ENCODE measurements around the gene GPR45. TPM values are rescaled to one million over a fixed set of nuclear protein-coding genes. Genes with fewer than 3 reads are reported as not detected.

The GPR45 gene
- total and polyA plus RNA-seq, 2 experiments from 2014 or later: 0.21 to 0.26 TPM

DNA sequence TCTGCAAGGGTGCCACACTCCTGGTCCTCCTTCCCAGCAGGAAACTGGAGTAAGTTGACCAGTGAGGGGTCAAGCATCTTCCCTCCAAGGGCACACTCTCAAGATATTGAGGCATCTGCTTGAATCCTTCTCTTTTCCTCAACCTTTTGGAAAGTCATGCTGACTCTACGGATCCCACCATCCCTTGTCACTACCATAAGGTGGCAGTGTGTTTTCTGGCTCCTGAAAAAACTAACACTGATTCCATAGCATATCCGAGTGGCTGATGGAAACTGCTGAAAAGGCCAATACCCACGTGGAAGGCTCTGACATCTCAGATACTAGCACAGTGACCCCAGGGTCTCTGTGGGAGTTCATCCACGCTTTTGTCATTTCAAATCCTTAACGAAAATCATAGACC lies 37.1 kb downstream of the GPR45 start:
- 0 out of 2 replicates have a peak overlapping the region, but pooled peaks have one; percentile 44 for H3K27ac Mint-ChIP-seq
- no peak overlapping the region for H3K4me3 Mint-ChIP-seq

DNA sequence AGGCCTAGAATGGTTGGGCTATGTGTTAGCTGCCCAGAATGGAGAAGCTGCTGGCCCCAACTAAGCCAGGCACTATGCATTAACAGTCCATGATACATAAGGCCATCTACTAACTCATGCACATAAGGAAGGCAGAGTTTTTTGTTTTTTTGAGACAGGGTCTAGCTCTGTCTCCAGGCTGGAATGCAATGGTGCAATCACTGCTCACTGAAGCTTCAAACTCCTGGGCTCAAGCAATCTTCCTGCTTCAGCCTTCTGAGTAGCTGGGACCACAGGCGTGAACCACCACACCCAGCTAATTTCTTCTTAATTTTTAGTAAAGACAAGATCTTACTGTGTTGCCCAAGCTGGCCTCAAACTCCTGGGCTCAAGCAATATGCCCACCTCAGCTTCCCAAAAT lies 37.6 kb downstream of the GPR45 start:
- Mint-ChIP-seq H3K9me3 (no peaks in the 10 kb centered on the region), H3K4me3 (no peak overlapping the region), H3K27me3 (ENCODE audit: insufficient read depth, low read depth, poor library complexity) (peaks cover 6% of the 10 kb centered on the region), H3K36me3 (ENCODE audit: low read depth) (peaks cover 43% of the 10 kb centered on the region), H3K27ac (no peak overlapping the region), H3K4me1 (no peaks in the 10 kb centered on the region)
- H3K36me3 ChIP-seq (ENCODE audit: insufficient read depth): no peaks in the 10 kb centered on the region; the same call in 1 of the 2 replicates
- no peak overlapping the region for H3K4me2 ChIP-seq
- TF ChIP-seq, protein P1, sequence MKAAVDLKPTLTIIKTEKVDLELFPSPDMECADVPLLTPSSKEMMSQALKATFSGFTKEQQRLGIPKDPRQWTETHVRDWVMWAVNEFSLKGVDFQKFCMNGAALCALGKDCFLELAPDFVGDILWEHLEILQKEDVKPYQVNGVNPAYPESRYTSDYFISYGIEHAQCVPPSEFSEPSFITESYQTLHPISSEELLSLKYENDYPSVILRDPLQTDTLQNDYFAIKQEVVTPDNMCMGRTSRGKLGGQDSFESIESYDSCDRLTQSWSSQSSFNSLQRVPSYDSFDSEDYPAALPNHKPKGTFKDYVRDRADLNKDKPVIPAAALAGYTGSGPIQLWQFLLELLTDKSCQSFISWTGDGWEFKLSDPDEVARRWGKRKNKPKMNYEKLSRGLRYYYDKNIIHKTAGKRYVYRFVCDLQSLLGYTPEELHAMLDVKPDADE (IDR thresholded peaks at IDR 0.05): no peak
- TF ChIP-seq ZNF331 (CRISPR knock-in tag; IDR thresholded peaks at IDR 0.05; ENCODE audit: low read depth) (no peak), CREB1 (CRISPR knock-in tag; IDR thresholded peaks at IDR 0.05; ENCODE audit: low read depth) (no peak), STAT1 (IDR thresholded peaks at IDR 0.05; ENCODE audit: unreplicated experiment) (no peak), ZNF114 (CRISPR knock-in tag; IDR thresholded peaks at IDR 0.05) (no peak), POLR2AphosphoS5 (IDR thresholded peaks at IDR 0.05; ENCODE audit: low read depth) (no peak)
- TF ChIP-seq, protein P2, sequence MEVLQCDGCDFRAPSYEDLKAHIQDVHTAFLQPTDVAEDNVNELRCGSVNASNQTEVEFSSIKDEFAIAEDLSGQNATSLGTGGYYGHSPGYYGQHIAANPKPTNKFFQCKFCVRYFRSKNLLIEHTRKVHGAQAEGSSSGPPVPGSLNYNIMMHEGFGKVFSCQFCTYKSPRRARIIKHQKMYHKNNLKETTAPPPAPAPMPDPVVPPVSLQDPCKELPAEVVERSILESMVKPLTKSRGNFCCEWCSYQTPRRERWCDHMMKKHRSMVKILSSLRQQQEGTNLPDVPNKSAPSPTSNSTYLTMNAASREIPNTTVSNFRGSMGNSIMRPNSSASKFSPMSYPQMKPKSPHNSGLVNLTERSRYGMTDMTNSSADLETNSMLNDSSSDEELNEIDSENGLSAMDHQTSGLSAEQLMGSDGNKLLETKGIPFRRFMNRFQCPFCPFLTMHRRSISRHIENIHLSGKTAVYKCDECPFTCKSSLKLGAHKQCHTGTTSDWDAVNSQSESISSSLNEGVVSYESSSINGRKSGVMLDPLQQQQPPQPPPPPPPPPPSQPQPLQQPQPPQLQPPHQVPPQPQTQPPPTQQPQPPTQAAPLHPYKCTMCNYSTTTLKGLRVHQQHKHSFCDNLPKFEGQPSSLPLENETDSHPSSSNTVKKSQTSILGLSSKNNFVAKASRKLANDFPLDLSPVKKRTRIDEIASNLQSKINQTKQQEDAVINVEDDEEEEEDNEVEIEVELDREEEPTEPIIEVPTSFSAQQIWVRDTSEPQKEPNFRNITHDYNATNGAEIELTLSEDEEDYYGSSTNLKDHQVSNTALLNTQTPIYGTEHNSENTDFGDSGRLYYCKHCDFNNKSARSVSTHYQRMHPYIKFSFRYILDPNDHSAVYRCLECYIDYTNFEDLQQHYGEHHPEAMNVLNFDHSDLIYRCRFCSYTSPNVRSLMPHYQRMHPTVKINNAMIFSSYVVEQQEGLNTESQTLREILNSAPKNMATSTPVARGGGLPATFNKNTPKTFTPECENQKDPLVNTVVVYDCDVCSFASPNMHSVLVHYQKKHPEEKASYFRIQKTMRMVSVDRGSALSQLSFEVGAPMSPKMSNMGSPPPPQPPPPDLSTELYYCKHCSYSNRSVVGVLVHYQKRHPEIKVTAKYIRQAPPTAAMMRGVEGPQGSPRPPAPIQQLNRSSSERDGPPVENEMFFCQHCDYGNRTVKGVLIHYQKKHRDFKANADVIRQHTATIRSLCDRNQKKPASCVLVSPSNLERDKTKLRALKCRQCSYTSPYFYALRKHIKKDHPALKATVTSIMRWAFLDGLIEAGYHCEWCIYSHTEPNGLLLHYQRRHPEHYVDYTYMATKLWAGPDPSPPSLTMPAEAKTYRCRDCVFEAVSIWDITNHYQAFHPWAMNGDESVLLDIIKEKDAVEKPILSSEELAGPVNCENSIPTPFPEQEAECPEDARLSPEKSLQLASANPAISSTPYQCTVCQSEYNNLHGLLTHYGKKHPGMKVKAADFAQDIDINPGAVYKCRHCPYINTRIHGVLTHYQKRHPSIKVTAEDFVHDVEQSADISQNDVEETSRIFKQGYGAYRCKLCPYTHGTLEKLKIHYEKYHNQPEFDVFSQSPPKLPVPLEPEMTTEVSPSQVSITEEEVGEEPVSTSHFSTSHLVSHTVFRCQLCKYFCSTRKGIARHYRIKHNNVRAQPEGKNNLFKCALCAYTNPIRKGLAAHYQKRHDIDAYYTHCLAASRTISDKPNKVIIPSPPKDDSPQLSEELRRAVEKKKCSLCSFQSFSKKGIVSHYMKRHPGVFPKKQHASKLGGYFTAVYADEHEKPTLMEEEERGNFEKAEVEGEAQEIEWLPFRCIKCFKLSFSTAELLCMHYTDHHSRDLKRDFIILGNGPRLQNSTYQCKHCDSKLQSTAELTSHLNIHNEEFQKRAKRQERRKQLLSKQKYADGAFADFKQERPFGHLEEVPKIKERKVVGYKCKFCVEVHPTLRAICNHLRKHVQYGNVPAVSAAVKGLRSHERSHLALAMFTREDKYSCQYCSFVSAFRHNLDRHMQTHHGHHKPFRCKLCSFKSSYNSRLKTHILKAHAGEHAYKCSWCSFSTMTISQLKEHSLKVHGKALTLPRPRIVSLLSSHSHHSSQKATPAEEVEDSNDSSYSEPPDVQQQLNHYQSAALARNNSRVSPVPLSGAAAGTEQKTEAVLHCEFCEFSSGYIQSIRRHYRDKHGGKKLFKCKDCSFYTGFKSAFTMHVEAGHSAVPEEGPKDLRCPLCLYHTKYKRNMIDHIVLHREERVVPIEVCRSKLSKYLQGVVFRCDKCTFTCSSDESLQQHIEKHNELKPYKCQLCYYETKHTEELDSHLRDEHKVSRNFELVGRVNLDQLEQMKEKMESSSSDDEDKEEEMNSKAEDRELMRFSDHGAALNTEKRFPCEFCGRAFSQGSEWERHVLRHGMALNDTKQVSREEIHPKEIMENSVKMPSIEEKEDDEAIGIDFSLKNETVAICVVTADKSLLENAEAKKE (CRISPR knock-in tag; IDR thresholded peaks at IDR 0.05): no peak
- H3K9me2 ChIP-seq (ENCODE audit: insufficient read depth): no peaks in the 10 kb centered on the region
- H3K4me1 ChIP-seq (ENCODE audit: insufficient read depth): no peaks in the 10 kb centered on the region
- no peak overlapping the region for H2AFZ ChIP-seq
- H3K27ac ChIP-seq (ENCODE audit: low read depth): no peak overlapping the region
- peaks cover 5% of the 10 kb centered on the region for H4K20me1 ChIP-seq (replicated peaks; ENCODE audit: insufficient read depth)
- H3F3A ChIP-seq (replicated peaks; ENCODE audit: low read depth): no peaks in the 10 kb centered on the region
- no peaks in the 10 kb centered on the region for H3K79me2 ChIP-seq (replicated peaks; ENCODE audit: insufficient read depth)
- no peak overlapping the region for H3K4me3 ChIP-seq
- ATAC-seq (no peak), DNase-seq (ENCODE audit: low spot score) (no peak)
- H3K27me3 ChIP-seq (ENCODE audit: insufficient read depth): no peaks in the 10 kb centered on the region

More for the DNA sequence above, 37.1 kb downstream of the GPR45 start:
- no peak overlapping the region for H3K4me3 ChIP-seq
- ATAC-seq (peak; percentile 51; the same call in 2 of the 3 replicates), DNase-seq (ENCODE audit: low spot score) (peak; percentile 32)
- no peaks in the 10 kb centered on the region for H3F3A ChIP-seq (replicated peaks; ENCODE audit: low read depth)
- no peaks in the 10 kb centered on the region for H3K27me3 ChIP-seq (ENCODE audit: insufficient read depth)
- H3K27ac ChIP-seq (ENCODE audit: low read depth): no peak overlapping the region
- no peaks in the 10 kb centered on the region for H3K4me1 Mint-ChIP-seq
- H3K36me3 Mint-ChIP-seq (ENCODE audit: low read depth): peaks cover 43% of the 10 kb centered on the region
- no peaks in the 10 kb centered on the region for H3K9me2 ChIP-seq (ENCODE audit: insufficient read depth)
- no peak overlapping the region for H2AFZ ChIP-seq
- no peaks in the 10 kb centered on the region for H3K4me1 ChIP-seq (ENCODE audit: insufficient read depth)
- no peaks in the 10 kb centered on the region for H3K9me3 Mint-ChIP-seq
- H3K36me3 ChIP-seq (ENCODE audit: insufficient read depth): no peaks in the 10 kb centered on the region; the same call in 1 of the 2 replicates
- no peak overlapping the region for H3K4me2 ChIP-seq
- H3K79me2 ChIP-seq (replicated peaks; ENCODE audit: insufficient read depth): no peaks in the 10 kb centered on the region
- TF ChIP-seq, protein P3, sequence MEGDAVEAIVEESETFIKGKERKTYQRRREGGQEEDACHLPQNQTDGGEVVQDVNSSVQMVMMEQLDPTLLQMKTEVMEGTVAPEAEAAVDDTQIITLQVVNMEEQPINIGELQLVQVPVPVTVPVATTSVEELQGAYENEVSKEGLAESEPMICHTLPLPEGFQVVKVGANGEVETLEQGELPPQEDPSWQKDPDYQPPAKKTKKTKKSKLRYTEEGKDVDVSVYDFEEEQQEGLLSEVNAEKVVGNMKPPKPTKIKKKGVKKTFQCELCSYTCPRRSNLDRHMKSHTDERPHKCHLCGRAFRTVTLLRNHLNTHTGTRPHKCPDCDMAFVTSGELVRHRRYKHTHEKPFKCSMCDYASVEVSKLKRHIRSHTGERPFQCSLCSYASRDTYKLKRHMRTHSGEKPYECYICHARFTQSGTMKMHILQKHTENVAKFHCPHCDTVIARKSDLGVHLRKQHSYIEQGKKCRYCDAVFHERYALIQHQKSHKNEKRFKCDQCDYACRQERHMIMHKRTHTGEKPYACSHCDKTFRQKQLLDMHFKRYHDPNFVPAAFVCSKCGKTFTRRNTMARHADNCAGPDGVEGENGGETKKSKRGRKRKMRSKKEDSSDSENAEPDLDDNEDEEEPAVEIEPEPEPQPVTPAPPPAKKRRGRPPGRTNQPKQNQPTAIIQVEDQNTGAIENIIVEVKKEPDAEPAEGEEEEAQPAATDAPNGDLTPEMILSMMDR (conservative IDR thresholded peaks at IDR 0.05; ENCODE audit: low read depth in 2 of 2): peak in 1 of 2 experiments; percentile 42; a peak in 2 of 4 replicates
- TF ChIP-seq POLR2AphosphoS5 (IDR thresholded peaks at IDR 0.05; ENCODE audit: low read depth): no peak
- H3K27me3 Mint-ChIP-seq (ENCODE audit: insufficient read depth, low read depth, poor library complexity): peaks cover 6% of the 10 kb centered on the region
- H4K20me1 ChIP-seq (replicated peaks; ENCODE audit: insufficient read depth): peaks cover 5% of the 10 kb centered on the region

Data from GM23338 (cell line).